Ascending aorta (tissue), 2 donors: ENCODE results near the gene APLP2. TPM values are rescaled to one million over a fixed set of nuclear protein-coding genes. Genes with fewer than 3 reads are reported as not detected.
A peak's percentile ranks its signal among the peaks of the same experiment; 100 is the strongest.

Experiments used
- DNase-seq, 2 donors: peaks; one replicate each; pipeline ENCODE4 v3.0.0-alpha.2; 2019; ENCODE audit warnings: low spot score in 2 of 2
- H3K27ac ChIP-seq, 2 donors: fragments of 200-600 bp; sonication (generic); one replicate each; pipeline ENCODE4 v1.5.1; 2016 to 2017; ENCODE audit warnings: mild to moderate bottlenecking in 1 of 2
- H3K27me3 ChIP-seq: fragments of 200-600 bp; sonication (generic); one replicate; pipeline ENCODE4 v1.5.1; 2017
- H3K36me3 ChIP-seq, 2 donors: fragments of 200-600 bp; sonication (generic); one replicate each; pipeline ENCODE4 v1.5.1; 2016
- H3K4me1 ChIP-seq, 2 donors: fragments of 200-600 bp; sonication (generic); one replicate each; pipeline ENCODE4 v1.5.1; 2016 to 2017; ENCODE audit warnings: mild to moderate bottlenecking in 1 of 2
- H3K4me3 ChIP-seq, 2 donors: fragments of 200-600 bp; sonication (generic); one replicate each; pipeline ENCODE4 v1.5.1; 2016 to 2017; ENCODE audit warnings: mild to moderate bottlenecking in 1 of 2
- H3K9me3 ChIP-seq, 2 donors: fragments of 200-600 bp; sonication (generic); one replicate each; pipeline ENCODE4 v1.5.1; 2016
- CTCF ChIP-seq, 3 experiments: fragments of 200-600 bp in 2 of 3; fragments of 450-650 bp in 1 of 3; sonication (generic) in 2 of 3; IDR thresholded peaks; one replicate each; pipeline ENCODE4 v1.5.1; 2016 to 2019; ENCODE audit warnings: antibody characterized with exemption in 3 of 3, mild to moderate bottlenecking in 1 of 3, moderate library complexity in 1 of 3
- intact Hi-C: fragments of 100-400 bp; cut with DNase I; formaldehyde crosslinking; loops from one replicate; pipeline ENCODE4 v1.15.1; 2023
- total RNA-seq: library from RNA; depleted of rRNA; stranded (reverse); fragments of >200 nt; gene quantifications from one replicate; pipeline ENCODE4 v1.1.0, GENCODE V29; 2016

APLP2 gene
- total RNA-seq, 1 donor from 2014 or later = 216 TPM

- Histone ChIP-seq H3K27me3 (no peaks in the 10 kb centered on the region), H3K4me1 (peaks cover 0 to 3% of the 10 kb centered on the region in 2 donors), H3K9me3 (no peaks in the 10 kb centered on the region), H3K36me3 (peaks cover 41 to 73% of the 10 kb centered on the region in 2 donors), H3K27ac (no peak overlapping the region), H3K4me3 (no peak overlapping the region)
- intact Hi-C loops = no loop called here
- TF ChIP-seq CTCF (IDR thresholded peaks at IDR 0.05) = no peak
- DNase-seq = peak in 1 of 2 donors; percentile 38
These were observed 68.3 kb downstream of the APLP2 start for GRCh38 chr11:130137999-130138398.

GRCh38 chr11:130139401-130139800 lies 69.7 kb downstream of the APLP2 start:
- Histone ChIP-seq H3K27ac (no peak overlapping the region), H3K9me3 (no peaks in the 10 kb centered on the region), H3K4me3 (no peak overlapping the region), H3K27me3 (no peaks in the 10 kb centered on the region), H3K36me3 (peaks cover 40 to 73% of the 10 kb centered on the region in 2 donors), H3K4me1 (peaks cover 0 to 3% of the 10 kb centered on the region in 2 donors)
- intact Hi-C loops = no loop called here
- peak in 1 of 2 donors; percentile 53 for DNase-seq
- no peak for TF ChIP-seq CTCF (IDR thresholded peaks at IDR 0.05)

GRCh38 chr11:130141561-130142341 lies 72.1 kb downstream of the APLP2 start:
- intact Hi-C loops = no loop called here
- Histone ChIP-seq H3K27ac (no peak overlapping the region), H3K36me3 (peaks cover 39 to 69% of the 10 kb centered on the region in 2 donors), H3K4me3 (no peak overlapping the region), H3K9me3 (no peaks in the 10 kb centered on the region), H3K27me3 (no peaks in the 10 kb centered on the region), H3K4me1 (peaks cover 0 to 3% of the 10 kb centered on the region in 2 donors)
- TF ChIP-seq CTCF (IDR thresholded peaks at IDR 0.05) = no peak
- DNase-seq = no peak

- Histone ChIP-seq H3K4me1 (peaks cover 0 to 3% of the 10 kb centered on the region in 2 donors), H3K9me3 (no peaks in the 10 kb centered on the region), H3K36me3 (peaks cover 39 to 58% of the 10 kb centered on the region in 2 donors), H3K27me3 (no peaks in the 10 kb centered on the region), H3K4me3 (no peak overlapping the region), H3K27ac (no peak overlapping the region)
- no peak for DNase-seq
- TF ChIP-seq CTCF (IDR thresholded peaks at IDR 0.05) = no peak
- intact Hi-C loops = no loop called here
These were observed 74.4 kb downstream of the APLP2 start for GRCh38 chr11:130144141-130144540.

GRCh38 chr11:130144861-130145281 lies 75.2 kb downstream of the APLP2 start:
- H3K36me3 ChIP-seq = peaks cover 34 to 52% of the 10 kb centered on the region in 2 donors
- DNase-seq = no peak
- intact Hi-C loops = no loop called here
- H3K9me3 ChIP-seq = no peaks in the 10 kb centered on the region
- H3K4me1 ChIP-seq = peaks cover 0 to 3% of the 10 kb centered on the region in 2 donors
- no peaks in the 10 kb centered on the region for H3K27me3 ChIP-seq
- H3K4me3 ChIP-seq = no peak overlapping the region
- TF ChIP-seq CTCF (IDR thresholded peaks at IDR 0.05) = no peak
- no peak overlapping the region for H3K27ac ChIP-seq
